SH-SY5Y (cell line): ENCODE data around the gene YARS1.
A peak's percentile ranks its signal among the peaks of the same experiment; 100 is the strongest.

Experiments used
- GATA2 ChIP-seq: IDR thresholded peaks from 2 replicates; pipeline ENCODE4 v1.6.1; 2011; ENCODE audit warnings: mild to moderate bottlenecking, low read depth, low read length
- GATA3 ChIP-seq: IDR thresholded peaks from 2 replicates; pipeline ENCODE4 v1.6.1; 2011; ENCODE audit warnings: low read depth, mild to moderate bottlenecking, low read length, moderate library complexity

The YARS1 gene

GRCh38 chr1:32765570-32766327 lies 51.4 kb downstream of the YARS1 start:
- no peak for TF ChIP-seq GATA3
- TF ChIP-seq GATA2: no peak

GRCh38 chr1:32764826-32765569 lies 52.2 kb downstream of the YARS1 start:
- no peak for TF ChIP-seq GATA2
- no peak for TF ChIP-seq GATA3

- TF ChIP-seq GATA3 (no peak), GATA2 (no peak)
Observed at GRCh38 chr1:32763221-32763620, 53.9 kb downstream of the YARS1 start.

GRCh38 chr1:32761936-32762335 lies 55.2 kb downstream of the YARS1 start:
- no peak for TF ChIP-seq GATA3
- TF ChIP-seq GATA2: no peak

GRCh38 chr1:32761253-32761877 lies 55.8 kb downstream of the YARS1 start:
- TF ChIP-seq GATA3: no peak
- peak; percentile 73 for TF ChIP-seq GATA2

- TF ChIP-seq GATA3: no peak
- no peak for TF ChIP-seq GATA2
Observed at GRCh38 chr1:32759997-32760623, 57.0 kb downstream of the YARS1 start.

GRCh38 chr1:32759521-32759981 lies 57.6 kb downstream of the YARS1 start:
- TF ChIP-seq GATA2: no peak

- TF ChIP-seq GATA3 (no peak), GATA2 (no peak)
Observed at GRCh38 chr1:32758795-32759430, 58.2 kb downstream of the YARS1 start.

GRCh38 chr1:32758177-32758794 lies 58.9 kb downstream of the YARS1 start:
- TF ChIP-seq GATA2 (no peak), GATA3 (no peak)

- TF ChIP-seq GATA3 (no peak), GATA2 (peak; percentile 56; the same call in 1 of the 2 replicates)
Observed at GRCh38 chr1:32757213-32757895, 59.8 kb downstream of the YARS1 start.

GRCh38 chr1:32755810-32756159 lies 61.4 kb downstream of the YARS1 start:
- TF ChIP-seq GATA2 (no peak), GATA3 (no peak)

- no peak for TF ChIP-seq GATA3
Observed at GRCh38 chr1:32755098-32755809, 61.9 kb downstream of the YARS1 start.
